ENCODE data around the gene BCAS3. TPM values are rescaled to one million over a fixed set of nuclear protein-coding genes. Genes with fewer than 3 reads are reported as not detected.

BCAS3 gene
- total RNA-seq, 1 experiment from 2014 or later, result 14.4 TPM

DNA sequence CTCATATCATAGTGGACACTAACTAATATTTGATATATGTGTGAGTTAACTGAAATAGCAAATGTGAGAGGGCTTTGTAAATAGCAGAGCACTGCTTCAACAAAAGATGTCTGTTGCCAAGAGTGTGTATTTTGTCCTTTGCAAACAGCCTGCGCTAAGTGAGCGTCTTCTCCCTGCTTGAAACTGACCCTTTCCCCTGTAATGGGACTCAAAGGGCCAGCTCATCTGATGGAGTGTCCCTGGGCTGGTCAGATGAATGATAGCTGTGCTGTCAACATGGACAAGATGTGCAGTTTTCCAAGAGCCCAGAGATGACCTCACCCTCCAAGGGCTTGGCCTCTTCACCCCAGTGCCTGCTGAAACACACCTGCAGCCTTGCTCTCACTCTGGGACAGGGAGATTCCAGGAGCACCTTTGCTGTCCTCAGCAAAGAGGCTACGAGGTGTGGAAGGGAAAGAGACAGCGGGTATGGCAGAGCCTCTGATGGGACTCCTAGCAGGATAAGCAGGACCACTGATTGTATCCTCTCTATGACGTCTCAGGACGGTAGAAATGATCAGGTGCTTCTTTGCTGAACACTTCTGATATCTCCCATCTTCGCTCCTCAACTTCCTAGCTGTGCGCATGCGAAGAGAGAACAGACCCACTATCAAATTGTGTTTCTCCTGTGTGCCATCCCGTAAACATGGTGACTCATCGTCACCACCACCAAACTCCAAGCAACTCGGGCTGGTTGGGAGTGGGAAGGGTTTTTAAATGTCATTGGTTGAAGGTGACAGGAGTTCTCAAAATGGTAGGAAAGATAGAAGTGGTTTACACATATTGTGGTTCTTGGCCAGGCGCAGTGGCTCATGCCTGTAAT is 686.2 kb downstream of the BCAS3 start:
- CTCF ChIA-PET, result no interaction called here
- H3K9me3 ChIP-seq (ENCODE audit: low read depth, low read length, poor library complexity, severe bottlenecking), result no peaks in the 10 kb centered on the region
- POLR2A ChIA-PET (ENCODE audit: low non-redundant PET), result interaction anchor here (0.6 kb wide), 1 partner anchor 145 kb away, joined by 4 read pairs; no protein-coding TSS in a partner anchor

DNA sequence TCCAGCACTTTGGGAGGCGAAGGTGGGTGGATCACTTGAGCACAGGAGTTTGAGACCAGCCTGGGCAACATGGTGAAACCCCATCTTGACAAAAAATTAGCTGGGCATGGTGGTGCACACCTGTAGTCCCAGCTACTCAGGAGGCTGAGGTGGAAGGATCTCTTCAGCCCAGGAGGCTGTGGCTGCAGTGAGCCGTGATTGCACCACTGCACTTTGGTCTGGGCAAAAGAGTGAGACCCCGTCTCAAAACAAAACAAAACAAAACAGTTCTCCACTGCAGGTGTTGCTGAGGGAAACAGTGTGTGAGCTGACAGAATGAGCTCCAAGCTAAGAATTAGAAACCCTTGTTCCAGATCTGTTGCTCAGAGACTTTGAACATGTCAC is 686.8 kb downstream of the BCAS3 start:
- no TSS peak for BruUV-seq (replicated peaks)

More for the DNA sequence above, 686.2 kb downstream of the BCAS3 start:
- H3K4me1 ChIP-seq (ENCODE audit: insufficient read depth, low read length, poor library complexity, severe bottlenecking), result no peaks in the 10 kb centered on the region
- H3K36me3 ChIP-seq (ENCODE audit: insufficient read depth, low read length, poor library complexity, severe bottlenecking), result no peaks in the 10 kb centered on the region
- no peaks in the 10 kb centered on the region for H3K27me3 ChIP-seq (replicated peaks; ENCODE audit: insufficient read depth, low read depth, low read length, poor library complexity)
- BruUV-seq (replicated peaks), result no TSS peak
- no peak overlapping the region for H3K27ac ChIP-seq (ENCODE audit: low read depth, low read length, poor library complexity, severe bottlenecking)
- no peak for TF ChIP-seq EZH2 (IDR thresholded peaks at IDR 0.05; ENCODE audit: borderline replicate concordance, low read depth, low read length, poor library complexity, severe bottlenecking)
- TF ChIP-seq, protein P1, sequence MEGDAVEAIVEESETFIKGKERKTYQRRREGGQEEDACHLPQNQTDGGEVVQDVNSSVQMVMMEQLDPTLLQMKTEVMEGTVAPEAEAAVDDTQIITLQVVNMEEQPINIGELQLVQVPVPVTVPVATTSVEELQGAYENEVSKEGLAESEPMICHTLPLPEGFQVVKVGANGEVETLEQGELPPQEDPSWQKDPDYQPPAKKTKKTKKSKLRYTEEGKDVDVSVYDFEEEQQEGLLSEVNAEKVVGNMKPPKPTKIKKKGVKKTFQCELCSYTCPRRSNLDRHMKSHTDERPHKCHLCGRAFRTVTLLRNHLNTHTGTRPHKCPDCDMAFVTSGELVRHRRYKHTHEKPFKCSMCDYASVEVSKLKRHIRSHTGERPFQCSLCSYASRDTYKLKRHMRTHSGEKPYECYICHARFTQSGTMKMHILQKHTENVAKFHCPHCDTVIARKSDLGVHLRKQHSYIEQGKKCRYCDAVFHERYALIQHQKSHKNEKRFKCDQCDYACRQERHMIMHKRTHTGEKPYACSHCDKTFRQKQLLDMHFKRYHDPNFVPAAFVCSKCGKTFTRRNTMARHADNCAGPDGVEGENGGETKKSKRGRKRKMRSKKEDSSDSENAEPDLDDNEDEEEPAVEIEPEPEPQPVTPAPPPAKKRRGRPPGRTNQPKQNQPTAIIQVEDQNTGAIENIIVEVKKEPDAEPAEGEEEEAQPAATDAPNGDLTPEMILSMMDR (conservative IDR thresholded peaks at IDR 0.05; ENCODE audit: low read depth, low read length), result no peak
- DNase-seq (ENCODE audit: low spot score), result no peak
- no peak overlapping the region for H3K4me3 ChIP-seq (ENCODE audit: low read depth, low read length, poor library complexity, severe bottlenecking)
- intact Hi-C loops (cut with micrococcal nuclease; ENCODE audit: unreplicated experiment), result no loop called here

DNA sequence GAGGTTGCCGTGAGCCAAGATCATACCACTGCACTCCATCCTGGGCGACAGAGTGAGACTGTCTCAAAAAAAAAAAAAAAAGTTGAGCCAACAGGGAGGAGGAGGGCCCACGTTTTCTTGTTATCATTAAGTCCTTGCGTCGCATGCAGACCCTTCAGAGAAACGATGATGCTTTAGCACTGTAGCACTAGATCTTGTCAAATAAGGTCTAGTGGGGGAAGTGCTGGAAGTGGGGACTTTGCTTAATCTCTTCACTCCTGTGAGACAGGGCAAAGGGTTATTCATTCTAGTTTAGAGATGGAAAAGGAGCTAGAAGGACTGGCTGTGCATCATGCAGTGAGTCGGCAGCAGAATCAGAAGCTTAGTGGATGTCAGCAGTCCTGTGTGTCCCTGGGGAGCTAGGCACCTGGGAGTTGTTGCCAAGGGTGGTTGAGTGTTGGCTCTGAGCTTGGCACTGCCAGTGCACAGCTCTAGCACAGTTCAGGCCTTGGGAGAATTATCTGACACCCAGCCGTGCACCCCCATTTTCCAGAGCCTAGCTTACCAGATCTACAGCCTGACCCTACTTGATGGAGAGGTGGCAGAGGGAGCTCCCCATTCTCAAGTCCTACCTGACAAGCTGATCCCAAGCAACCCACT is 688.5 kb downstream of the BCAS3 start:
- Histone ChIP-seq H3K4me1 (ENCODE audit: insufficient read depth, low read length, poor library complexity, severe bottlenecking) (no peaks in the 10 kb centered on the region), H3K36me3 (ENCODE audit: insufficient read depth, low read length, poor library complexity, severe bottlenecking) (no peaks in the 10 kb centered on the region), H3K4me3 (ENCODE audit: low read depth, low read length, poor library complexity, severe bottlenecking) (no peak overlapping the region), H3K9me3 (ENCODE audit: low read depth, low read length, poor library complexity, severe bottlenecking) (no peaks in the 10 kb centered on the region), H3K27me3 (replicated peaks; ENCODE audit: insufficient read depth, low read depth, low read length, poor library complexity) (no peaks in the 10 kb centered on the region), H3K27ac (ENCODE audit: low read depth, low read length, poor library complexity, severe bottlenecking) (no peak overlapping the region)
- CTCF ChIA-PET, result no interaction called here
- TF ChIP-seq EZH2 (IDR thresholded peaks at IDR 0.05; ENCODE audit: borderline replicate concordance, low read depth, low read length, poor library complexity, severe bottlenecking), result no peak
- TF ChIP-seq, protein P1 (conservative IDR thresholded peaks at IDR 0.05; ENCODE audit: low read depth, low read length), result no peak
- no peak for DNase-seq (ENCODE audit: low spot score)
- POLR2A ChIA-PET (ENCODE audit: low non-redundant PET), result no interaction called here
- no TSS peak for BruUV-seq (replicated peaks)
- intact Hi-C loops (cut with micrococcal nuclease; ENCODE audit: unreplicated experiment), result no loop called here

More for the DNA sequence above, 686.8 kb downstream of the BCAS3 start:
- Histone ChIP-seq H3K4me1 (ENCODE audit: insufficient read depth, low read length, poor library complexity, severe bottlenecking) (no peaks in the 10 kb centered on the region), H3K27me3 (replicated peaks; ENCODE audit: insufficient read depth, low read depth, low read length, poor library complexity) (no peaks in the 10 kb centered on the region), H3K36me3 (ENCODE audit: insufficient read depth, low read length, poor library complexity, severe bottlenecking) (no peaks in the 10 kb centered on the region), H3K27ac (ENCODE audit: low read depth, low read length, poor library complexity, severe bottlenecking) (no peak overlapping the region), H3K9me3 (ENCODE audit: low read depth, low read length, poor library complexity, severe bottlenecking) (no peaks in the 10 kb centered on the region), H3K4me3 (ENCODE audit: low read depth, low read length, poor library complexity, severe bottlenecking) (no peak overlapping the region)
- POLR2A ChIA-PET (ENCODE audit: low non-redundant PET), result no interaction called here
- CTCF ChIA-PET, result no interaction called here
- no peak for TF ChIP-seq EZH2 (IDR thresholded peaks at IDR 0.05; ENCODE audit: borderline replicate concordance, low read depth, low read length, poor library complexity, severe bottlenecking)
- TF ChIP-seq, protein P1 (conservative IDR thresholded peaks at IDR 0.05; ENCODE audit: low read depth, low read length), result no peak
- intact Hi-C loops (cut with micrococcal nuclease; ENCODE audit: unreplicated experiment), result no loop called here
- no peak for DNase-seq (ENCODE audit: low spot score)

Measured in A673 (cell line).